ENCODE results near the gene CPSF6. TPM values are rescaled to one million over a fixed set of nuclear protein-coding genes. Genes with fewer than 3 reads are reported as not detected.

The CPSF6 gene
- total RNA-seq, 4 donors from 2014 or later, result 49.1 to 75.8 (median 53.1) TPM

DNA sequence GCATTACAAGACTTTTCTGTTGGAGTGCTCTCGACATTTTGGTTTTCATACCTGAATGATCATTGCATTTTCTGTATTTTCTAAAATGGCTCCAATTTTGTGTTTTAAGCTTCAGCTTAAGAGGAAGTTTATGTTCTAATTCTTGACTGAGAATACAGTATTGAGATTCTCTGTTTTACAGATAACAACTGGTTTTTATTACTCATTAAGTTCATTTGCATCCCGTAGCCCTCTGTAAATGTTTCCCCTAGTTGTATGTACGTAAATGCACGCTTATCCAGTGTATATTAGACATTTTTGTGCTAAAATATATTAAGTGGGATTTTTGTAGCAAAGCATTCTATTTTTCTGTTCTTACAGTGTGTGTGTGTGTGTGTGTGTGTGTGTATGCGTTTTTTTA, 33.1 kb downstream of the CPSF6 start:
- Histone ChIP-seq H3K27ac (no peak overlapping the region), H3K9me3 (no peaks in the 10 kb centered on the region), H3K36me3 (no peaks in the 10 kb centered on the region), H3K4me1 (no peaks in the 10 kb centered on the region), H3K4me3 (replicated peaks in 1 of 3) (no peak overlapping the region), H3K27me3 (no peaks in the 10 kb centered on the region)
- DNase-seq, result no peak
- intact Hi-C loops (cut with DNase I), result no loop called here
- 93% methylated on average over 5 of the region's 5 CpGs for WGBS, 2 donors
- TF ChIP-seq, protein P1, sequence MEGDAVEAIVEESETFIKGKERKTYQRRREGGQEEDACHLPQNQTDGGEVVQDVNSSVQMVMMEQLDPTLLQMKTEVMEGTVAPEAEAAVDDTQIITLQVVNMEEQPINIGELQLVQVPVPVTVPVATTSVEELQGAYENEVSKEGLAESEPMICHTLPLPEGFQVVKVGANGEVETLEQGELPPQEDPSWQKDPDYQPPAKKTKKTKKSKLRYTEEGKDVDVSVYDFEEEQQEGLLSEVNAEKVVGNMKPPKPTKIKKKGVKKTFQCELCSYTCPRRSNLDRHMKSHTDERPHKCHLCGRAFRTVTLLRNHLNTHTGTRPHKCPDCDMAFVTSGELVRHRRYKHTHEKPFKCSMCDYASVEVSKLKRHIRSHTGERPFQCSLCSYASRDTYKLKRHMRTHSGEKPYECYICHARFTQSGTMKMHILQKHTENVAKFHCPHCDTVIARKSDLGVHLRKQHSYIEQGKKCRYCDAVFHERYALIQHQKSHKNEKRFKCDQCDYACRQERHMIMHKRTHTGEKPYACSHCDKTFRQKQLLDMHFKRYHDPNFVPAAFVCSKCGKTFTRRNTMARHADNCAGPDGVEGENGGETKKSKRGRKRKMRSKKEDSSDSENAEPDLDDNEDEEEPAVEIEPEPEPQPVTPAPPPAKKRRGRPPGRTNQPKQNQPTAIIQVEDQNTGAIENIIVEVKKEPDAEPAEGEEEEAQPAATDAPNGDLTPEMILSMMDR (IDR thresholded peaks at IDR 0.05), result no peak
- TF ChIP-seq POLR2A (IDR thresholded peaks at IDR 0.05), result no peak

DNA sequence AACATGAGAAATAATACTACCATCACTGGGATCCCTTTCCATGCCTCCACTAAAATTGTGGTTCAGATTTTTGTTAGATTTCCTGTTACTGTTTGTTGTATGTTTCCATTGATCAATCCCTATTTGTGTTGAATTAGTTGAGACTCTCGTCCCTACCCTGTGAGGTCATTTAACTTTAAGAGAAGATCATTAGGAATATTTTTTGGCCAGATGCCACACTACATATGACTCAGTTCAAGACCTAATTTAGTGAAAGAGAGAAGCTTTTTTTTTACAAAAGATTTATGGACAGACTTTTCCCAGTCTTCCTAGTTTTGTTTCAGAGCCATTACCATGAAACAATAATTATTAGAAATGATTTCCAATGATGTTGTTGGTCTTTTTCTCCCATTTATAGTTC, 35.5 kb downstream of the CPSF6 start:
- DNase-seq, result no peak
- 69 to 82% methylated on average over 1 of the region's 1 CpG for WGBS, 2 donors
- Histone ChIP-seq H3K36me3 (no peaks in the 10 kb centered on the region), H3K4me1 (no peaks in the 10 kb centered on the region), H3K4me3 (replicated peaks in 1 of 3) (no peak overlapping the region), H3K27ac (no peak overlapping the region), H3K27me3 (no peaks in the 10 kb centered on the region), H3K9me3 (no peaks in the 10 kb centered on the region)
- TF ChIP-seq, protein P1 (IDR thresholded peaks at IDR 0.05), result no peak
- TF ChIP-seq POLR2A (IDR thresholded peaks at IDR 0.05), result no peak
- intact Hi-C loops (cut with DNase I), result no loop called here

DNA sequence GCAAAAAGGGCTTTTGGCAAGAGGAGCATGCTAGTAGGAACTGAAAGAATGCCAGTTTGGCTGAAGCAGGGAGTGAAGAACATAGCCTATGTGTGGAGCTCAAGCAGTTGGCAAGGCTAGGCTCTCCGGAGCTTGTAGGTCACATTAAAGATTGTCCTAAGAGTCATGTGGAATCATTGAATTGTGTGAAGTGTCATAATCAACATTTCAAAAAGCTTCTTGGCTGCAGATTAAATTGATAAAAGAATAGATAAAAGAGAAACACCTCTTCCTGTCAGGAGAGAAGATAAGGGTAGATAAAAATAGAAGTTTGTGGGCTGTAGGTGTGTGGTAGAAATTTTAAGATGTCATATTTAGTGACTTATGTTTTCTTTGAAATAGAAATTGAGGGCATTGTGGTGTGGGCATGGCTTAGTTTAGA, 36.1 kb downstream of the CPSF6 start:
- H3K27ac ChIP-seq, result no peak overlapping the region
- no peaks in the 10 kb centered on the region for H3K4me1 ChIP-seq
- intact Hi-C loops (cut with DNase I), result no loop called here
- no peaks in the 10 kb centered on the region for H3K27me3 ChIP-seq
- no peak for DNase-seq
- TF ChIP-seq POLR2A (IDR thresholded peaks at IDR 0.05), result no peak
- H3K9me3 ChIP-seq, result no peaks in the 10 kb centered on the region
- WGBS, 2 donors, result 64 to 71% methylated on average over 1 of the region's 1 CpG
- no peaks in the 10 kb centered on the region for H3K36me3 ChIP-seq
- no peak overlapping the region for H3K4me3 ChIP-seq (replicated peaks in 1 of 3)

DNA sequence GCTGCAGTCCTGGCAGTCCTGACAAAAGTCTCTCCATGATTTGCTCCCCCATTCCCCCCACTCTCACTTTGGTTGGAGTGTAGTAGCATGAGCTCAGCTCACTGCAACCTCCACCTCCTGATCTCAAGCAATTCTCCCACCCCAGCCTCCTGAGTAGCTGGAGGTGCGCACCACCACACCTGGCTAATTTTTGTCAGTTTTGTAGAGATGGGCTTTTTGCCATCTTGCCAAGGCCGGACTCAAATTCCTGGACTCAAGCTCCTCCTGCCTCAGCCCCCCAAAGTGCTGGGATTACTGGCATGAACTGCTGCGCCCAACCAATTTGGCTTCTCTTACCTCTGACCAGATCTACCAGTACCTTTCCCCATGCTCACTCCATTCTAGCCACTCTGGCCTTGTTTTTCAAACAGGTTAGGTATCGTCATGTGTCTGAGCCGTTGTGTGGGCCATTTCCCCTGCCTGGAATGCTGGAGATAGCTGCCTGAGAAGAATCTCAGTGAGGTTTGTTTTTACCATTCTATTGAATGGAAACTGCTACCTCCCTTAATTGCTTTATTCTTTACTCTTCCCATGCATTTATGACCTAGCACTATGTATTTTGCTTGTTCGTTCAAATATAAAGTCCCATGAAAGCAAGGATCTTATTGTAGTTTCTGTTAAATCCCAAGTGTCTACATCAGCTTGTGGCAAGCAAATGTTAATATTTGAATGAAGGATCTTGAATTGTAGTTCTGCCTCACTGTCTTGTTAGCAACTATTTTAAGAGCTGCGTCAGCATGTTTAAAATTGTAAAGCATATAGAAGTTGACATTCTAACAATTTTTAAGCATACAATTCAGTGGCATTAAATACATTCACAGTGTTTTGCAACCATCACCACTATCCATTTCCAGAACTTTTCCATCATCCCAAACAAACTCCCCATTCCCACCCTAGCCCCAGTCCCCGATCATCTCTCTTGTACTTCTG, 39.7 kb downstream of the CPSF6 start:
- H3K4me1 ChIP-seq, result peaks cover 0 to 7% of the 10 kb centered on the region in 2 donors
- H3K27ac ChIP-seq, result no peak overlapping the region
- 83 to 90% methylated on average over 8 of the region's 8 CpGs for WGBS, 2 donors
- H3K36me3 ChIP-seq, result no peaks in the 10 kb centered on the region
- H3K4me3 ChIP-seq (replicated peaks in 1 of 3), result no peak overlapping the region
- DNase-seq, result no peak
- intact Hi-C loops (cut with DNase I), result no loop called here
- no peaks in the 10 kb centered on the region for H3K9me3 ChIP-seq
- TF ChIP-seq, protein P1 (IDR thresholded peaks at IDR 0.05), result no peak
- no peak for TF ChIP-seq POLR2A (IDR thresholded peaks at IDR 0.05)
- H3K27me3 ChIP-seq, result no peaks in the 10 kb centered on the region

DNA sequence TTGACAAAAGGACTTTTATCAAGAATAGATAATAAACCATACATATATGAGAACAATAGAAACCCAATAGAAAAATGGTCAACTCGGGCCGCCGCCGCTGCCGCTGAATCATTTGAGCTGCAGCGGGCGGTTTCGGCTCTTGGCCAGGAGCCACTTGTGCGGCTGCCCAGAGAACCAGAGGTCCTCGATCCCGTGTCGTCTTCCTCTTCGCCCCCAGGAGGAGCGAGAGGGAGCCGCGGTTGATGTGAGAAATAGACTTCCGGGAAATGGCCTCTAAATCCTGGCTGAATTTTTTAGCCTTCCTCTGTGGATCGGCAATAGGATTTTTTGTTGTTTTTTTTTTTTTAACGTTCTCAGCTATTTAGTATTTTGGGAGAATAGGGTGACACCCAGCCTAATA, 44.8 kb downstream of the CPSF6 start:
- peak; percentile 61 to 66 for DNase-seq
- H3K9me3 ChIP-seq, result no peaks in the 10 kb centered on the region
- no peak for TF ChIP-seq POLR2A (IDR thresholded peaks at IDR 0.05)
- TF ChIP-seq, protein P1 (IDR thresholded peaks at IDR 0.05), result no peak
- H3K27me3 ChIP-seq, result no peaks in the 10 kb centered on the region
- H3K4me1 ChIP-seq, result peaks cover 0 to 9% of the 10 kb centered on the region in 2 donors
- intact Hi-C loops (cut with DNase I), result no loop called here
- no peak overlapping the region for H3K27ac ChIP-seq
- no peak overlapping the region for H3K4me3 ChIP-seq (replicated peaks in 1 of 3)
- no peaks in the 10 kb centered on the region for H3K36me3 ChIP-seq
- WGBS, 2 donors, result 2 to 5% methylated on average over 19 of the region's 19 CpGs
